GM19455 (cell line): ENCODE results near the gene ISOC2.

Experiments used
- ATAC-seq: cut with Tn5 transposase; IDR thresholded peaks from one replicate; pipeline ENCODE4 v1.9.1; 2021; ENCODE audit not compliant: unreplicated experiment

ISOC2 gene

GRCh38 chr19:55490478-55491432 is 29.3 kb upstream of the ISOC2 start:
- ATAC-seq = no peak

- ATAC-seq = no peak
Observed at GRCh38 chr19:55489711-55490477, 28.5 kb upstream of the ISOC2 start.

- no peak for ATAC-seq
Observed at GRCh38 chr19:55488986-55489710, 27.7 kb upstream of the ISOC2 start.

- no peak for ATAC-seq
Observed at GRCh38 chr19:55487924-55488687, 26.7 kb upstream of the ISOC2 start, which contains the start of gene SSC5D. Gene SSC5D, plus strand, starts transcription at chr19:55488436. Its CDS starts 154 bp downstream, at chr19:55488590.

GRCh38 chr19:55486971-55487923 is 25.8 kb upstream of the ISOC2 start:
- ATAC-seq = no peak

GRCh38 chr19:55486043-55486970 is 24.9 kb upstream of the ISOC2 start:
- no peak for ATAC-seq

- ATAC-seq = no peak
Observed at GRCh38 chr19:55485439-55486011, 24.1 kb upstream of the ISOC2 start.

GRCh38 chr19:55484593-55485438 is 23.4 kb upstream of the ISOC2 start, which contains the start of gene NAT14:
Gene NAT14, plus strand, starts transcription at chr19:55485188. Its CDS starts 521 bp downstream, at chr19:55485709.
- no peak for ATAC-seq

- ATAC-seq = no peak
Observed at GRCh38 chr19:55483706-55484592, 22.5 kb upstream of the ISOC2 start.

- no peak for ATAC-seq
Observed at GRCh38 chr19:55482967-55483705, 21.7 kb upstream of the ISOC2 start.

- no peak for ATAC-seq
Observed at GRCh38 chr19:55482156-55482961, 20.9 kb upstream of the ISOC2 start.

GRCh38 chr19:55481794-55482155 is 20.3 kb upstream of the ISOC2 start:
- ATAC-seq = no peak

GRCh38 chr19:55481148-55481793 is 19.8 kb upstream of the ISOC2 start:
- ATAC-seq = no peak
